PC-3 (cell line): ENCODE measurements around the gene ZBTB11.

ENCODE experiments used
- EZH2 ChIP-seq: fragments of 300-600 bp; sonication (generic); IDR thresholded peaks from one replicate; pipeline ENCODE4 v1.6.1; 2017; ENCODE audit warnings: antibody characterized with exemption, mild to moderate bottlenecking, low read length; ENCODE audit not compliant: unreplicated experiment
- EZH2phosphoT487 ChIP-seq: fragments of 300-600 bp; sonication (generic); IDR thresholded peaks from 2 replicates; pipeline ENCODE4 v1.6.1; 2018; ENCODE audit warnings: mild to moderate bottlenecking, antibody characterized with exemption, low read length, borderline replicate concordance
- TF ChIP-seq, protein P1 (sequence below): fragments of 300-600 bp; sonication (generic); conservative IDR thresholded peaks from 2 replicates; pipeline ENCODE4 v1.5.1; 2017; ENCODE audit warnings: antibody characterized with exemption, low read depth, mild to moderate bottlenecking, low read length

DNA sequence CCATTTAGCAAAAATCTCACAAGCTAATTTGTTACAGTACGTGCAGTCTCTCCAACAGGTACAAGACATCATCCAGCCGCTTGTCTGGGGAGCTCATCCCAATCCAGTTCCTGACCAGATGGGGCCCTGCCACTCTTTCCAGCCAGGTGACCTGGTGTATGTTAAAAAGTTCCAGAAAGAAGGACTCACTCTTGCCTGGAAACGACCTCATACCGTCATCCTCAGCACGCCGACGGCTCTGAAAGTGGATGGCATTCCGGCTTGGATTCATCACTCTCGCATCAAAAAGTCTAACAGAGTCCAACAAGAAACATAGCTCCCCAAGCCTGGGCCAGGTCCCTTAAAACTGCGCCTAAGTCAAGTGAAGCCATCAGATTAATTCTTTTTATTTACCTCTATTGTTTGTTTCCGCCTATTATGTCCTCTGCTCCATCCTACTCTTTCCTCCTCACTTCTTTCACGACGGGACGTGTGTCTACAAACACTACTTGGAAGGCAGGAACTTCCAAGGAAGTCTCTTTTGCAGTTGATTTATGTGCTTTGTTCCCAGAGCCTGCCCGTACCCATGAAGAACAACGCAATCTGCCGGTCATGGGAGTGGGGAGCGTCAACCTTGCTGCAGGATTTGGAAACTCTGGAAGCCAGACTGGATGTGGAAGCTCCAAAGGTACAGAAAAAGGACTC, 37.5 kb downstream of the ZBTB11 start:
- TF ChIP-seq EZH2, result no peak
- TF ChIP-seq, protein P1, sequence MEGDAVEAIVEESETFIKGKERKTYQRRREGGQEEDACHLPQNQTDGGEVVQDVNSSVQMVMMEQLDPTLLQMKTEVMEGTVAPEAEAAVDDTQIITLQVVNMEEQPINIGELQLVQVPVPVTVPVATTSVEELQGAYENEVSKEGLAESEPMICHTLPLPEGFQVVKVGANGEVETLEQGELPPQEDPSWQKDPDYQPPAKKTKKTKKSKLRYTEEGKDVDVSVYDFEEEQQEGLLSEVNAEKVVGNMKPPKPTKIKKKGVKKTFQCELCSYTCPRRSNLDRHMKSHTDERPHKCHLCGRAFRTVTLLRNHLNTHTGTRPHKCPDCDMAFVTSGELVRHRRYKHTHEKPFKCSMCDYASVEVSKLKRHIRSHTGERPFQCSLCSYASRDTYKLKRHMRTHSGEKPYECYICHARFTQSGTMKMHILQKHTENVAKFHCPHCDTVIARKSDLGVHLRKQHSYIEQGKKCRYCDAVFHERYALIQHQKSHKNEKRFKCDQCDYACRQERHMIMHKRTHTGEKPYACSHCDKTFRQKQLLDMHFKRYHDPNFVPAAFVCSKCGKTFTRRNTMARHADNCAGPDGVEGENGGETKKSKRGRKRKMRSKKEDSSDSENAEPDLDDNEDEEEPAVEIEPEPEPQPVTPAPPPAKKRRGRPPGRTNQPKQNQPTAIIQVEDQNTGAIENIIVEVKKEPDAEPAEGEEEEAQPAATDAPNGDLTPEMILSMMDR, result no peak
- no peak for TF ChIP-seq EZH2phosphoT487
